WTC11 (cell line): Measurements from ENCODE around the gene SORCS2.

Source experiments
- CTCF ChIP-seq: fragments of 200-600 bp; IDR thresholded peaks from 2 replicates; pipeline ENCODE4 v1.8.0; 2022; ENCODE audit warnings: antibody characterized with exemption
- JUN ChIP-seq: sonication (generic); formaldehyde crosslinking; IDR thresholded peaks from 2 replicates; pipeline ENCODE4 v1.8.0; 2023; ENCODE audit warnings: mild to moderate bottlenecking, missing genetic modification reagents
- NR3C1 ChIP-seq: sonication (generic); formaldehyde crosslinking; conservative IDR thresholded peaks from 2 replicates; pipeline ENCODE4 v1.8.1; 2023; ENCODE audit warnings: low read depth, mild to moderate bottlenecking, missing genetic modification reagents
- ZNF263 ChIP-seq: sonication (generic); formaldehyde crosslinking; IDR thresholded peaks from 2 replicates; pipeline ENCODE4 v1.8.1; 2022; ENCODE audit warnings: low read depth, mild to moderate bottlenecking, moderate library complexity, missing genetic modification reagents
- TF ChIP-seq, protein P1 (sequence below): fragments of 250-450 bp; sonication (Bioruptor Pico); IDR thresholded peaks from 2 replicates; pipeline ENCODE4 v1.9.0; 2021; ENCODE audit warnings: mild to moderate bottlenecking

- TF ChIP-seq NR3C1: no peak
- no peak for TF ChIP-seq CTCF
- TF ChIP-seq, protein P1, sequence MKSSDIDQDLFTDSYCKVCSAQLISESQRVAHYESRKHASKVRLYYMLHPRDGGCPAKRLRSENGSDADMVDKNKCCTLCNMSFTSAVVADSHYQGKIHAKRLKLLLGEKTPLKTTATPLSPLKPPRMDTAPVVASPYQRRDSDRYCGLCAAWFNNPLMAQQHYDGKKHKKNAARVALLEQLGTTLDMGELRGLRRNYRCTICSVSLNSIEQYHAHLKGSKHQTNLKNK (CRISPR knock-in tag): no peak
- no peak for TF ChIP-seq ZNF263 (CRISPR knock-in tag)
- no peak for TF ChIP-seq JUN (CRISPR knock-in tag)
Observed at GRCh38 chr4:7272404-7272803, 80.1 kb downstream of the SORCS2 start.
